ENCODE measurements around the gene MTCL1. TPM values are rescaled to one million over a fixed set of nuclear protein-coding genes. Genes with fewer than 3 reads are reported as not detected.

Gene MTCL1
- total and polyA plus RNA-seq, 10 donors: 1.6 to 7.5 (median 3.9) TPM

DNA sequence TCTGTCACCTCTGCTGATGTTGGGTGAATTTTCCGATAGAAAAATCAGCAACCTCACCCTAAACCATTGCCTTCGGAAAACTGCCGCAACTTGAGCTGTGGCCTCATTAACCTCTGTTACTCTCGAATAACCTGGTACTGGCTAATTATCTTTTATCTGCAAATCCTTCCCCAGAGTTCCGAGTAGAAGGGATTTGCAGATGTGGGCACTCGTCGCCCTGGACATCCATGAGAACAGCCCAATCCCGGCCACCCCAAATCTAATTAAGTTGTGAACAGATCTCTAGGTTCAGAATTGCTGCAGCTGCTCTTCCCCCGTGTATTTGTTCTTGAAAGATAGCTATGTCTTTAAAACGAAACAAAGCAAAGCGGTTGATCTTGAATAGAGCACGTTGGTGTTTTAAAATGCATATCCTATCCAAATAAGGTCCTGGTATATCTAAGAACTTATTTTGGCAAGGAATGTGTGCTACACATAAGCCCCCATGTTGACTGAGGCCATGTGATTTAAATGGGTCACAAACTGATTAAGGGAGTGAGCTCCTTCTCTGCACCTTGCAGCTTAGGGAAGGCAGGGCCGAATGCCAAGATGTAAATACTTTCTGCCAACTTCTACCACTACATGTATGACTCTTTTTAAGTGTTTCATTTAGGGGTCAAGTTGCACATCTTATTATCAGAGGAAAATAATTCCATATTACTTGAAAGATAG lies 88.2 kb downstream of the MTCL1 start:
- Histone ChIP-seq H3K27ac (no peak overlapping the region), H3K4me3 (no peak overlapping the region), H3K27me3 (replicated peaks in 1 of 7) (no peaks in the 10 kb centered on the region), H3K36me3 (no peaks in the 10 kb centered on the region), H3K9me3 (no peaks in the 10 kb centered on the region), H3K4me1 (no peaks in the 10 kb centered on the region)
- TF ChIP-seq POLR2AphosphoS5 (IDR thresholded peaks at IDR 0.05): no peak
- no peak for TF ChIP-seq POLR2A (IDR thresholded peaks at IDR 0.05)
- TF ChIP-seq, protein P1, sequence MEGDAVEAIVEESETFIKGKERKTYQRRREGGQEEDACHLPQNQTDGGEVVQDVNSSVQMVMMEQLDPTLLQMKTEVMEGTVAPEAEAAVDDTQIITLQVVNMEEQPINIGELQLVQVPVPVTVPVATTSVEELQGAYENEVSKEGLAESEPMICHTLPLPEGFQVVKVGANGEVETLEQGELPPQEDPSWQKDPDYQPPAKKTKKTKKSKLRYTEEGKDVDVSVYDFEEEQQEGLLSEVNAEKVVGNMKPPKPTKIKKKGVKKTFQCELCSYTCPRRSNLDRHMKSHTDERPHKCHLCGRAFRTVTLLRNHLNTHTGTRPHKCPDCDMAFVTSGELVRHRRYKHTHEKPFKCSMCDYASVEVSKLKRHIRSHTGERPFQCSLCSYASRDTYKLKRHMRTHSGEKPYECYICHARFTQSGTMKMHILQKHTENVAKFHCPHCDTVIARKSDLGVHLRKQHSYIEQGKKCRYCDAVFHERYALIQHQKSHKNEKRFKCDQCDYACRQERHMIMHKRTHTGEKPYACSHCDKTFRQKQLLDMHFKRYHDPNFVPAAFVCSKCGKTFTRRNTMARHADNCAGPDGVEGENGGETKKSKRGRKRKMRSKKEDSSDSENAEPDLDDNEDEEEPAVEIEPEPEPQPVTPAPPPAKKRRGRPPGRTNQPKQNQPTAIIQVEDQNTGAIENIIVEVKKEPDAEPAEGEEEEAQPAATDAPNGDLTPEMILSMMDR (IDR thresholded peaks at IDR 0.05 in 8 of 11, conservative IDR thresholded peaks at IDR 0.05 in 3 of 11): no peak
- intact Hi-C loops (cut with DNase I; ENCODE audit: low total_unique reads): no loop called here
- 91 to 95% (median 93%) methylated on average over 13 of the region's 13 CpGs for WGBS, 5 donors
- no peak for DNase-seq

DNA sequence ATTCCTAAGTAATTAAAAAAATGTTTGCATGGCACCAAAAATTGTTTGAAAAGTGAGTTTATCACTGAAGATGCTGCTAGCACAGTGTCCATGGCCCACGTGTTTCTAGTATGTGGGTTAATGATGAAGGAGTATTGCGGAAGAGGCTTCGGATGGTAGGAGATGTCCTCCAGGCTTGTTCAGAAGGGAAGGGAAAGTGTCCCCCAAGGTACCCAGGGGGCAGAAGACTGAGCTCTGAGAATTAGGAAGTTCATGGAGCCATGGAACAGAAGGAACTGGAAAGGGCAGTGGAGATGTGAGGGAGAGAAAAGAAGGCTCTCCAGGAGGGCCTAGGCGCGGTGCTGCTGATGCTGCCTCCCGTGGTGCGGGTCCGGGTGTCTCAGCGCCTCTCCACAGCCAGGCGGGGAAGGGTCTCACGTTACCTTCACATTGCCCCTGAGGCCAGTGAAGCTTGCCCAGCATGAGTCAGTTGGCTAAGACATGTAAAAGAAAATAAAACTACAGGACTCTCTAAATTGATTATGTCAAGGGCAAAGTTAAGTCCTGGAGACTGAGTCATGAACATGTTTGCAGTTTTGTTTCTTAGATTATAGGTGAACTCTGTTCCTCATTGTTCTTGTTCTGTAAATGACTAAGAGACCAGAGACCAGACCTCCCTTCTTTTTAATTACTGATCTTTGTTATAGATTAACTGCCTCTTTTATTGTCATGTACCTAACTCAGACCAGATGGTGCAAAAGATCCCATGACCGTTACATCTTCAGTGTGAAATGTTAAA lies 89.0 kb downstream of the MTCL1 start:
- 81 to 95% (median 88%) methylated on average over 12 of the region's 12 CpGs for WGBS, 5 donors
- intact Hi-C loops (cut with DNase I; ENCODE audit: low total_unique reads): no loop called here
- TF ChIP-seq, protein P1 (IDR thresholded peaks at IDR 0.05 in 8 of 11, conservative IDR thresholded peaks at IDR 0.05 in 3 of 11): no peak
- no peak for TF ChIP-seq POLR2AphosphoS5 (IDR thresholded peaks at IDR 0.05)
- TF ChIP-seq POLR2A (IDR thresholded peaks at IDR 0.05): no peak
- H3K4me1 ChIP-seq: no peaks in the 10 kb centered on the region
- no peak overlapping the region for H3K4me3 ChIP-seq
- H3K27me3 ChIP-seq (replicated peaks in 1 of 7): no peaks in the 10 kb centered on the region
- no peak overlapping the region for H3K27ac ChIP-seq
- no peaks in the 10 kb centered on the region for H3K9me3 ChIP-seq
- DNase-seq: no peak
- H3K36me3 ChIP-seq: no peaks in the 10 kb centered on the region

DNA sequence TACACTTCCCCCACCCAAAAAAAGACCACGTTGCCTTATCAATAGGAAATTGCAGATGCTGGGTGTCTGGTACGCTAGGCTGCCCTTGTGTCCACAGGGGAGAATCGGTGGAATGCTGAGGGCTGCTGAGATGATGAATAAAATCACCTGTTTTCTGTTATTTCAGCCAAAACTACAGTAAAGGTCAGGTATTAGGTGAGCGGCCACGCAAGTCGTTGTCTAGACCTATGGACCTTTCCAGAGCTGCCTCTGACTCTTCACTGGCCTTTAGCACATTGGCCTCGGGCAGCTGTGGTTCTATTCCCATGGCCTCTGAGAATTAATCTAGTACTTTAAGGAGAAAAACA lies 89.6 kb downstream of the MTCL1 start:
- no peak overlapping the region for H3K4me3 ChIP-seq
- no peak for DNase-seq
- TF ChIP-seq POLR2A (IDR thresholded peaks at IDR 0.05) (no peak), POLR2AphosphoS5 (IDR thresholded peaks at IDR 0.05) (no peak)
- TF ChIP-seq, protein P1 (IDR thresholded peaks at IDR 0.05 in 8 of 11, conservative IDR thresholded peaks at IDR 0.05 in 3 of 11): no peak
- intact Hi-C loops (cut with DNase I; ENCODE audit: low total_unique reads): no loop called here
- H3K36me3 ChIP-seq: no peaks in the 10 kb centered on the region
- WGBS, 5 donors: 75 to 93% (median 82%) methylated on average over 7 of the region's 7 CpGs
- H3K27me3 ChIP-seq (replicated peaks in 1 of 7): no peaks in the 10 kb centered on the region
- H3K9me3 ChIP-seq: no peaks in the 10 kb centered on the region
- no peaks in the 10 kb centered on the region for H3K4me1 ChIP-seq
- no peak overlapping the region for H3K27ac ChIP-seq

DNA sequence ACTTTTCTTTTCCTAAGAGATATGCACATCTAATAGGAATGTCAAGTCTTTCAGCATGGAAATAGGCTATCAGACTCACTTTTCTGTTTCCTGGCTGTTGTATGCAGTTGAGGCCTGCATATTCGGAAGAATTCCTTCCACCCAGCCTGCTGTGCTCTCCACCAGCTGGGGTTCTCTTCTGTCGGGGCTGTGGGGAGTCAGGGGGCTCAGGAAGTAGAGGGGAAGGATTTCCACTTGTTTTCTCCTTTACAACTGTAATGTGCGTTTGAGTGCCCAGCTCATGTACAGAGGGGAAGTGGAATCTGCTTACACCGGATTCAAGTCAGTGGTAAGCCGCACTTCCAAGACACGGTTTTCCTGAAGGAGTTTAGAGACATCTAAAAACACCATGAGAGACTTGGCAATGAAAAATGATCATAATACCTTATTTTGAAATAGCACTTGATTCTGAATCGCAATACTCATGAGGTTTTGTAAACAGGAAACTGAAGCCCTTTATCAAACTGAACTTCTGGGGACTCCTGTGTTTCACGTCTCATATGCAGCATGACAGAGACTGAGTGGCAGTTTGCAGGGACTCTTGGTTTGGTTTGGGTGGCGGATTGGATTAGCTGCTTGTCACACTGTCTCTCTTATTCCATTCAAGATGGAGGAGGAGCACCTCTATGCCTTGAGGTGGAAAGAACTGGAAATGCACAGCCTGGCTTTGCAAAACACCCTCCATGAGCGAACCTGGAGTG lies 90.4 kb downstream of the MTCL1 start:
- no peaks in the 10 kb centered on the region for H3K9me3 ChIP-seq
- H3K27me3 ChIP-seq (replicated peaks in 1 of 7): no peaks in the 10 kb centered on the region
- no peak overlapping the region for H3K4me3 ChIP-seq
- no peaks in the 10 kb centered on the region for H3K4me1 ChIP-seq
- H3K27ac ChIP-seq: no peak overlapping the region
- WGBS, 5 donors: 35 to 46% (median 42%) methylated on average over 10 of the region's 10 CpGs
- no peaks in the 10 kb centered on the region for H3K36me3 ChIP-seq
- no peak for TF ChIP-seq POLR2AphosphoS5 (IDR thresholded peaks at IDR 0.05)
- TF ChIP-seq, protein P1 (IDR thresholded peaks at IDR 0.05 in 8 of 11, conservative IDR thresholded peaks at IDR 0.05 in 3 of 11): no peak
- TF ChIP-seq POLR2A (IDR thresholded peaks at IDR 0.05): no peak
- DNase-seq: no peak
- intact Hi-C loops (cut with DNase I; ENCODE audit: low total_unique reads): no loop called here
